Endothelial cell of umbilical vein (primary cell): ENCODE data around the gene PTGDR2. TPM values are rescaled to one million over a fixed set of nuclear protein-coding genes. Genes with fewer than 3 reads are reported as not detected.

Source experiments
- BruUV-seq: library from RNA; stranded (reverse); fragments of 400-500 nt; replicated peaks from 2 replicates; lab custom pipeline; 2021; lab: Mats Ljungman, UMichigan
- CTCF ChIA-PET: fragments of 300-600, 350-600 bp; sonication (Branson Sonifier 250); formaldehyde crosslinking; loops from one replicate; lab custom pipeline; 2021; ENCODE audit warnings: antibody characterized with exemption, inconsistent platforms; lab: Charles Lee
- POLR2A ChIA-PET: fragments of 300-600, 350-600 bp; sonication (Branson Sonifier 250); formaldehyde crosslinking; loops from one replicate; lab custom pipeline; 2021; ENCODE audit warnings: antibody characterized with exemption, inconsistent platforms; lab: Charles Lee
- DNase-seq: peaks from one replicate; pipeline ENCODE4 v3.0.0-alpha.2; 2011; ENCODE audit warnings: low read depth, low spot score
- FAIRE-seq: peaks from 2 replicates; lab custom pipeline; 2011; peaks lifted over from hg19 to GRCh38; lab: Jason Lieb, UNC
- H2AFZ ChIP-seq: 2 replicates; pipeline ENCODE4 v1.6.0; 2012; ENCODE audit warnings: low read depth, low read length, control low read depth, inconsistent platforms
- H3K27ac ChIP-seq: 2 replicates; pipeline ENCODE4 v1.5.1; 2011; ENCODE audit warnings: low read depth, mild to moderate bottlenecking, control low read depth, low read length, moderate library complexity; ENCODE audit not compliant: insufficient read depth
- H3K27me3 ChIP-seq, 2 experiments: 2 replicates each; pipeline versions ENCODE4 v1.6.0 to v1.6.1; 2011; ENCODE audit warnings: low read length in 2 of 2, mixed read lengths in 1 of 2; ENCODE audit not compliant: control insufficient read depth in 2 of 2, insufficient read depth in 2 of 2
- H3K36me3 ChIP-seq, 2 experiments: 2 replicates in 1 of 2; 3 replicates in 1 of 2; pipeline ENCODE4 v1.5.1; 2011; ENCODE audit warnings: low read length in 2 of 2, mild to moderate bottlenecking in 1 of 2, moderate library complexity in 1 of 2; ENCODE audit not compliant: control insufficient read depth in 2 of 2, insufficient read depth in 2 of 2; ENCODE audit errors: extremely low read depth in 1 of 2
- H3K4me1 ChIP-seq: 3 replicates; pipeline ENCODE4 v1.5.1; 2011; ENCODE audit warnings: mild to moderate bottlenecking, low read length; ENCODE audit not compliant: control insufficient read depth, insufficient read depth; ENCODE audit errors: extremely low read depth
- H3K4me2 ChIP-seq: 2 replicates; pipeline ENCODE4 v1.6.1; 2011; ENCODE audit warnings: low read length, control low read depth, mixed read lengths; ENCODE audit not compliant: insufficient read depth
- H3K4me3 ChIP-seq, 3 experiments: fragments of 200-600 bp in 1 of 3; sonication (generic), shearing (Covaris generic) in 1 of 3; replicated peaks in 1 of 3; 2 replicates each; pipeline ENCODE4 v1.5.1; 2011 to 2016; ENCODE audit warnings: control low read depth in 3 of 3, low read length in 3 of 3, mild to moderate bottlenecking in 2 of 3, inconsistent platforms in 1 of 3, low read depth in 1 of 3, moderate library complexity in 1 of 3; ENCODE audit not compliant: insufficient read depth in 1 of 3
- H3K79me2 ChIP-seq: 2 replicates; pipeline ENCODE4 v1.6.0; 2012; ENCODE audit warnings: low read length, inconsistent platforms; ENCODE audit not compliant: control insufficient read depth, insufficient read depth
- H3K9ac ChIP-seq: replicated peaks from 2 replicates; pipeline ENCODE3; 2011; ENCODE audit warnings: low read length, control low read depth; ENCODE audit not compliant: insufficient read depth; ENCODE audit errors: extremely low read depth
- H3K9me1 ChIP-seq: replicated peaks from 3 replicates; pipeline ENCODE4 v1.6.0; 2011; ENCODE audit warnings: mild to moderate bottlenecking, low read length; ENCODE audit not compliant: control insufficient read depth, insufficient read depth; ENCODE audit errors: extremely low read depth
- H3K9me3 ChIP-seq: replicated peaks from 2 replicates; pipeline ENCODE4 v1.5.1; 2012; ENCODE audit warnings: low read length, inconsistent platforms; ENCODE audit not compliant: control insufficient read depth, insufficient read depth
- H4K20me1 ChIP-seq: replicated peaks from 2 replicates; pipeline ENCODE3; 2011; ENCODE audit warnings: mild to moderate bottlenecking, low read length; ENCODE audit not compliant: control insufficient read depth, insufficient read depth; ENCODE audit errors: extremely low read depth
- CTCF ChIP-seq, 2 donors: IDR thresholded peaks; 1 replicate in 1 of 2; 2 replicates in 1 of 2; pipeline ENCODE4 v1.5.1; 2011; ENCODE audit warnings: low read length in 2 of 2, mild to moderate bottlenecking in 2 of 2, moderate library complexity in 2 of 2, control low read depth in 1 of 2, inconsistent platforms in 1 of 2, low read depth in 1 of 2; ENCODE audit not compliant: insufficient read depth in 1 of 2; ENCODE audit errors: extremely low read depth in 1 of 2
- EZH2 ChIP-seq: IDR thresholded peaks from 2 replicates; pipeline ENCODE4 v1.6.1; 2012; ENCODE audit warnings: borderline replicate concordance, low read depth, mild to moderate bottlenecking, moderate library complexity, low read length, inconsistent platforms; ENCODE audit not compliant: severe bottlenecking
- FOS ChIP-seq: IDR thresholded peaks from 2 replicates; pipeline ENCODE4 v1.6.1; 2011; ENCODE audit warnings: mild to moderate bottlenecking, low read length, moderate library complexity, borderline replicate concordance; ENCODE audit not compliant: insufficient read depth
- GATA2 ChIP-seq: IDR thresholded peaks from 2 replicates; pipeline ENCODE4 v1.7.0; 2011; ENCODE audit warnings: low read depth, mild to moderate bottlenecking, moderate library complexity, mixed read lengths, low read length; ENCODE audit not compliant: insufficient read length, insufficient read depth
- MAX ChIP-seq: IDR thresholded peaks from 2 replicates; pipeline ENCODE4 v1.6.1; 2011; ENCODE audit not compliant: insufficient read depth, insufficient read length
- MYC ChIP-seq: IDR thresholded peaks from one replicate; pipeline ENCODE4 v1.6.1; 2011; ENCODE audit warnings: mild to moderate bottlenecking, low read depth, low read length
- POLR2A ChIP-seq: IDR thresholded peaks from 2 replicates; pipeline ENCODE4 v1.6.1; 2012; ENCODE audit warnings: low read depth, mild to moderate bottlenecking, control low read depth, low read length
- dilution Hi-C: fragments of 300-500 bp; cut with MboI; formaldehyde crosslinking; loops from one replicate; pipeline ENCODE4 v1.15.0; 2019; ENCODE audit warnings: low sequenced_read_pairs; ENCODE audit not compliant: extremely low pct_ligation_motif_present
- intact Hi-C: fragments of 100-400 bp; cut with micrococcal nuclease; formaldehyde crosslinking; loops from one replicate; pipeline ENCODE4 v1.10.0; 2022
- polyA plus RNA-seq, 4 experiments: library from polyadenylated mRNA; depleted of rRNA in 3 of 4; stranded (reverse) in 3 of 4; unstranded in 1 of 4; fragments of >200 nt; gene quantifications; 2 replicates each; pipeline versions ENCODE4 v1.2.1 to v1.2.3, GENCODE V29; 2011 to 2012; ENCODE audit warnings: missing spikeins in 1 of 4
- total RNA-seq: library from RNA; stranded (reverse); gene quantifications from 2 replicates; pipeline ENCODE4 v1.2.3, GENCODE V29; 2021

The PTGDR2 gene
- total and polyA plus RNA-seq, 2 donors (not counting 3 experiments of a cell fraction or from before 2014, with no cell fraction given), result 0.15 TPM; not detected in 1

GRCh38 chr11:60854140-60854846, 1.5 kb downstream of the PTGDR2 start:
- Histone ChIP-seq H2AFZ (no peak overlapping the region), H3K4me2 (no peak overlapping the region), H3K4me3 (no peak overlapping the region), H3K9ac (no peak overlapping the region), H3K36me3 (peaks cover 0 to 11% of the 10 kb centered on the region in 2 experiments), H3K27ac (no peak overlapping the region), H3K9me1 (no peaks in the 10 kb centered on the region), H3K9me3 (no peaks in the 10 kb centered on the region), H3K4me1 (no peaks in the 10 kb centered on the region), H3K27me3 (no peaks in the 10 kb centered on the region), H4K20me1 (no peaks in the 10 kb centered on the region), H3K79me2 (no peaks in the 10 kb centered on the region)
- BruUV-seq, result no TSS peak
- DNase-seq (no peak), FAIRE-seq (no peak)
- POLR2A ChIA-PET, result no interaction called here
- TF ChIP-seq MAX, result no peak
- CTCF ChIA-PET, result interaction anchor here (1.0 to 3.2 kb wide), 2 partner anchors 12 to 23 kb away, joined by 3 to 22 read pairs; no protein-coding TSS in a partner anchor
- dilution Hi-C loops (no loop called here), intact Hi-C loops (no loop called here)

- no peaks in the 10 kb centered on the region for H3K9me3 ChIP-seq
- FAIRE-seq (no peak), DNase-seq (no peak)
- no peak overlapping the region for H3K4me3 ChIP-seq
- TF ChIP-seq CTCF (IDR thresholded peaks at IDR 0.05; ENCODE audit: extremely low read depth in 1 of 2, insufficient read depth in 1 of 2, low read depth in 1 of 2, low read length in 2 of 2), result no peak
- no peak for TF ChIP-seq POLR2A
- no peak for TF ChIP-seq MYC
- TF ChIP-seq EZH2, result no peak
- TF ChIP-seq GATA2, result no peak
- TF ChIP-seq MAX, result no peak
- TF ChIP-seq FOS, result no peak
- no peak overlapping the region for H3K9ac ChIP-seq
- dilution Hi-C loops (no loop called here), intact Hi-C loops (no loop called here)
- CTCF ChIA-PET, result interaction anchor here (0.9 to 1.0 kb wide), 2 partner anchors 11 to 46 kb away, joined by 3 read pairs; no protein-coding TSS in a partner anchor
- peaks cover 0 to 21% of the 10 kb centered on the region in 2 experiments for H3K36me3 ChIP-seq
- no TSS peak for BruUV-seq
- H3K4me2 ChIP-seq, result no peak overlapping the region
- no peaks in the 10 kb centered on the region for H3K79me2 ChIP-seq
- no peak overlapping the region for H3K27ac ChIP-seq
- H4K20me1 ChIP-seq, result no peaks in the 10 kb centered on the region
- H3K4me1 ChIP-seq, result no peaks in the 10 kb centered on the region
- POLR2A ChIA-PET, result no interaction called here
- no peaks in the 10 kb centered on the region for H3K27me3 ChIP-seq
- H2AFZ ChIP-seq, result no peak overlapping the region
- no peaks in the 10 kb centered on the region for H3K9me1 ChIP-seq
Observed at GRCh38 chr11:60852982-60853950, 2.5 kb downstream of the PTGDR2 start.
